Esophagus muscularis mucosa (tissue), 4 donors: ENCODE results near the gene ZNF543. TPM values are rescaled to one million over a fixed set of nuclear protein-coding genes. Genes with fewer than 3 reads are reported as not detected.

ENCODE experiments used
- DNase-seq: peaks from one replicate; pipeline ENCODE4 v3.0.0-alpha.2; 2017; ENCODE audit errors: extremely low spot score
- H3K27ac ChIP-seq, 4 donors: fragments of 200-600 bp; sonication (generic); replicated peaks in 1 of 4; 1 replicate in 3 of 4; 2 replicates in 1 of 4; pipeline ENCODE4 v1.5.1; 2016 to 2019; ENCODE audit warnings: mild to moderate bottlenecking in 1 of 4
- H3K27me3 ChIP-seq, 4 donors: fragments of 200-600 bp; sonication (generic); one replicate each; pipeline versions ENCODE4 v1.5.1 to v1.6.0; 2016 to 2019
- H3K36me3 ChIP-seq, 4 donors: fragments of 200-600 bp; sonication (generic); one replicate each; pipeline ENCODE4 v1.5.1; 2016 to 2019
- H3K4me1 ChIP-seq, 4 donors: fragments of 200-600 bp; sonication (generic); one replicate each; pipeline ENCODE4 v1.5.1; 2016 to 2019
- H3K4me3 ChIP-seq, 4 donors: fragments of 200-600 bp; sonication (generic); 1 replicate in 2 of 4; 2 replicates in 2 of 4; pipeline ENCODE4 v1.5.1; 2016 to 2019; ENCODE audit warnings: mild to moderate bottlenecking in 4 of 4, moderate library complexity in 1 of 4
- H3K9me3 ChIP-seq, 4 donors: fragments of 200-600 bp; sonication (generic); 1 replicate in 3 of 4; 2 replicates in 1 of 4; pipeline ENCODE4 v1.5.1; 2016 to 2019
- CTCF ChIP-seq, 3 experiments: fragments of 200-600 bp in 2 of 3; fragments of 450-650 bp in 1 of 3; sonication (generic) in 2 of 3; IDR thresholded peaks; one replicate each; pipeline ENCODE4 v1.5.1; 2017 to 2019; ENCODE audit warnings: antibody characterized with exemption in 3 of 3, mild to moderate bottlenecking in 2 of 3, moderate library complexity in 1 of 3
- EP300 ChIP-seq: sonication (generic); formaldehyde crosslinking; IDR thresholded peaks from one replicate; pipeline ENCODE4 v1.6.1; 2017; ENCODE audit warnings: antibody characterized with exemption
- POLR2A ChIP-seq: fragments of 450-650 bp; IDR thresholded peaks from one replicate; pipeline ENCODE4 v1.6.1; 2017; ENCODE audit warnings: antibody characterized with exemption, moderate library complexity, mild to moderate bottlenecking, low read depth
- POLR2AphosphoS5 ChIP-seq, 2 donors: sonication (generic); formaldehyde crosslinking; IDR thresholded peaks; one replicate each; pipeline ENCODE4 v1.6.1; 2017; ENCODE audit warnings: antibody characterized with exemption in 2 of 2
- WGBS: methylation state at CpG from one replicate; pipeline ENCODE4 v1.1.5; 2018; 5-methylcytosine and 5-hydroxymethylcytosine counted together
- intact Hi-C: fragments of 100-400 bp; cut with DNase I; formaldehyde crosslinking; loops from one replicate; pipeline ENCODE4 v1.15.1; 2023
- total RNA-seq, 4 donors: library from RNA; depleted of rRNA; stranded (reverse); fragments of >200 nt; gene quantifications; one replicate each; pipeline versions ENCODE4 v1.1.0 to v1.2.1, GENCODE V29; 2016

ZNF543 gene
- total RNA-seq, 4 donors from 2014 or later = 6.6 to 9.1 (median 8.3) TPM

- Histone ChIP-seq H3K4me3 (no peak overlapping the region), H3K4me1 (peaks cover 7 to 15% (median 10%) of the 10 kb centered on the region in 4 donors), H3K27ac (no peak overlapping the region), H3K9me3 (peaks cover 0 to 4% (median 0%) of the 10 kb centered on the region in 4 donors), H3K27me3 (no peaks in the 10 kb centered on the region), H3K36me3 (peaks cover 0 to 74% (median 26%) of the 10 kb centered on the region in 4 donors)
- TF ChIP-seq POLR2AphosphoS5 (IDR thresholded peaks at IDR 0.05) (no peak), CTCF (IDR thresholded peaks at IDR 0.05) (no peak), EP300 (no peak), POLR2A (no peak)
- 91% methylated on average over 7 of the region's 7 CpGs for WGBS
- DNase-seq = no peak
- intact Hi-C loops = no loop called here
Measured at GRCh38 chr19:57302727-57303401, 17.4 kb upstream of the ZNF543 start.

GRCh38 chr19:57305056-57305455 is 15.2 kb upstream of the ZNF543 start:
- intact Hi-C loops = no loop called here
- peaks cover 0 to 54% (median 14%) of the 10 kb centered on the region in 4 donors for H3K36me3 ChIP-seq
- peaks cover 7 to 15% (median 10%) of the 10 kb centered on the region in 4 donors for H3K4me1 ChIP-seq
- no peaks in the 10 kb centered on the region for H3K9me3 ChIP-seq
- no peak overlapping the region for H3K27ac ChIP-seq
- 0% methylated on average over 1 of the region's 1 CpG for WGBS
- H3K4me3 ChIP-seq = no peak overlapping the region
- no peak for DNase-seq
- no peaks in the 10 kb centered on the region for H3K27me3 ChIP-seq
- TF ChIP-seq CTCF (IDR thresholded peaks at IDR 0.05) (no peak), POLR2AphosphoS5 (IDR thresholded peaks at IDR 0.05) (no peak), EP300 (no peak), POLR2A (no peak)

- Histone ChIP-seq H3K4me1 (no peaks in the 10 kb centered on the region), H3K36me3 (peaks cover 0 to 19% (median 2%) of the 10 kb centered on the region in 4 donors), H3K9me3 (no peaks in the 10 kb centered on the region), H3K4me3 (no peak overlapping the region), H3K27me3 (no peaks in the 10 kb centered on the region), H3K27ac (no peak overlapping the region)
- no peak for TF ChIP-seq CTCF (IDR thresholded peaks at IDR 0.05)
- no peak for TF ChIP-seq POLR2AphosphoS5 (IDR thresholded peaks at IDR 0.05)
- no peak for TF ChIP-seq POLR2A
- intact Hi-C loops = no loop called here
- DNase-seq = no peak
Measured at GRCh38 chr19:57308514-57308913, 11.8 kb upstream of the ZNF543 start.

- Histone ChIP-seq H3K4me3 (no peak overlapping the region), H3K4me1 (no peaks in the 10 kb centered on the region), H3K36me3 (no peaks in the 10 kb centered on the region), H3K27ac (no peak overlapping the region), H3K9me3 (no peaks in the 10 kb centered on the region), H3K27me3 (no peaks in the 10 kb centered on the region)
- intact Hi-C loops = no loop called here
- 86% methylated on average over 2 of the region's 2 CpGs for WGBS
- no peak for TF ChIP-seq CTCF (IDR thresholded peaks at IDR 0.05)
- TF ChIP-seq POLR2A = no peak
- TF ChIP-seq EP300 = no peak
- TF ChIP-seq POLR2AphosphoS5 (IDR thresholded peaks at IDR 0.05) = no peak
- DNase-seq = no peak
Measured at GRCh38 chr19:57310792-57311191, 9.5 kb upstream of the ZNF543 start.

GRCh38 chr19:57314146-57314545 is 6.1 kb upstream of the ZNF543 start:
- DNase-seq = no peak
- peaks cover 0 to 5% (median 0%) of the 10 kb centered on the region in 4 donors for H3K4me1 ChIP-seq
- no peaks in the 10 kb centered on the region for H3K9me3 ChIP-seq
- 70% methylated on average over 4 of the region's 4 CpGs for WGBS
- H3K27ac ChIP-seq = no peak overlapping the region
- H3K36me3 ChIP-seq = no peaks in the 10 kb centered on the region
- no peaks in the 10 kb centered on the region for H3K27me3 ChIP-seq
- H3K4me3 ChIP-seq = no peak overlapping the region
- intact Hi-C loops = no loop called here
- TF ChIP-seq POLR2AphosphoS5 (IDR thresholded peaks at IDR 0.05) (no peak), EP300 (no peak), POLR2A (no peak), CTCF (IDR thresholded peaks at IDR 0.05) (no peak)
